H1 (cell line): ENCODE data around the gene ZNF823. TPM values are rescaled to one million over a fixed set of nuclear protein-coding genes. Genes with fewer than 3 reads are reported as not detected.

ENCODE experiments used
- CBX8 ChIP-seq: fragments of 300-800, 300-1000 bp; sonication (generic); IDR thresholded peaks from 2 replicates; pipeline ENCODE4 v1.7.1; 2016; ENCODE audit warnings: low read depth, low read length, borderline replicate concordance
- HDAC6 ChIP-seq: IDR thresholded peaks from one replicate; pipeline ENCODE4 v1.7.1; 2012; ENCODE audit warnings: low read depth, mild to moderate bottlenecking, inconsistent platforms, low read length, moderate library complexity
- KDM1A ChIP-seq: fragments of 200-600, 300-600 bp; sonication (generic); IDR thresholded peaks from 2 replicates; pipeline ENCODE4 v1.7.1; 2016; ENCODE audit warnings: mild to moderate bottlenecking, low read length, borderline replicate concordance
- SRF ChIP-seq: IDR thresholded peaks from 2 replicates; pipeline ENCODE4 v1.6.1; 2011; ENCODE audit warnings: mild to moderate bottlenecking, low read depth, low read length, moderate library complexity
- TBP ChIP-seq: IDR thresholded peaks from 2 replicates; pipeline ENCODE4 v1.6.1; 2011; ENCODE audit warnings: low read depth, low read length, improper control_type of control experiment
- ZNF274 ChIP-seq: IDR thresholded peaks from 2 replicates; pipeline ENCODE4 v1.7.0; 2012; ENCODE audit warnings: low read length, borderline replicate concordance; ENCODE audit errors: extremely low read depth
- polyA plus RNA-seq, 7 experiments: library from polyadenylated mRNA; depleted of rRNA in 3 of 7; stranded (reverse) in 5 of 7; unstranded in 2 of 7; fragments of >200 nt in 5 of 7; fragments of 200-250 nt in 2 of 7; gene quantifications; 1 replicate in 5 of 7; 2 replicates in 1 of 7; 4 replicates in 1 of 7; pipeline versions ENCODE4 v1.2.1 to v1.2.3, GENCODE V29; 2011 to 2013; ENCODE audit warnings: missing spikeins in 2 of 7, mixed read lengths in 2 of 7
- total RNA-seq: library from RNA; stranded (reverse); fragmentation: NEBNext Ultra II Directional; extraction: Animal tissue kit (Norgen Biotek cat#: 25700); gene quantifications from 2 replicates; pipeline ENCODE4 v1.2.1, GENCODE V29; 2021
- TF ChIP-seq, protein P1 (sequence below): IDR thresholded peaks from 2 replicates; pipeline ENCODE4 v1.6.1; 2012; ENCODE audit warnings: low read length, inconsistent platforms
- TF ChIP-seq, protein P2 (sequence below): fragments of 300-600 bp; sonication (generic); IDR thresholded peaks from 2 replicates; pipeline ENCODE4 v1.7.1; 2012; ENCODE audit warnings: low read length, moderate library complexity, mild to moderate bottlenecking, inconsistent platforms; ENCODE audit not compliant: insufficient replicate concordance

The ZNF823 gene
- total and polyA plus RNA-seq, 2 of the 8 experiments (the other 6 are each of a cell fraction or from before 2014, with no cell fraction given), result 0.73 to 2.4 TPM

GRCh38 chr19:11738746-11739620, at the start of gene ZNF823 (continued):
- TF ChIP-seq, protein P1, sequence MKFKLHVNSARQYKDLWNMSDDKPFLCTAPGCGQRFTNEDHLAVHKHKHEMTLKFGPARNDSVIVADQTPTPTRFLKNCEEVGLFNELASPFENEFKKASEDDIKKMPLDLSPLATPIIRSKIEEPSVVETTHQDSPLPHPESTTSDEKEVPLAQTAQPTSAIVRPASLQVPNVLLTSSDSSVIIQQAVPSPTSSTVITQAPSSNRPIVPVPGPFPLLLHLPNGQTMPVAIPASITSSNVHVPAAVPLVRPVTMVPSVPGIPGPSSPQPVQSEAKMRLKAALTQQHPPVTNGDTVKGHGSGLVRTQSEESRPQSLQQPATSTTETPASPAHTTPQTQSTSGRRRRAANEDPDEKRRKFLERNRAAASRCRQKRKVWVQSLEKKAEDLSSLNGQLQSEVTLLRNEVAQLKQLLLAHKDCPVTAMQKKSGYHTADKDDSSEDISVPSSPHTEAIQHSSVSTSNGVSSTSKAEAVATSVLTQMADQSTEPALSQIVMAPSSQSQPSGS, result no peak
- TF ChIP-seq SRF, result no peak
- TF ChIP-seq, protein P2, sequence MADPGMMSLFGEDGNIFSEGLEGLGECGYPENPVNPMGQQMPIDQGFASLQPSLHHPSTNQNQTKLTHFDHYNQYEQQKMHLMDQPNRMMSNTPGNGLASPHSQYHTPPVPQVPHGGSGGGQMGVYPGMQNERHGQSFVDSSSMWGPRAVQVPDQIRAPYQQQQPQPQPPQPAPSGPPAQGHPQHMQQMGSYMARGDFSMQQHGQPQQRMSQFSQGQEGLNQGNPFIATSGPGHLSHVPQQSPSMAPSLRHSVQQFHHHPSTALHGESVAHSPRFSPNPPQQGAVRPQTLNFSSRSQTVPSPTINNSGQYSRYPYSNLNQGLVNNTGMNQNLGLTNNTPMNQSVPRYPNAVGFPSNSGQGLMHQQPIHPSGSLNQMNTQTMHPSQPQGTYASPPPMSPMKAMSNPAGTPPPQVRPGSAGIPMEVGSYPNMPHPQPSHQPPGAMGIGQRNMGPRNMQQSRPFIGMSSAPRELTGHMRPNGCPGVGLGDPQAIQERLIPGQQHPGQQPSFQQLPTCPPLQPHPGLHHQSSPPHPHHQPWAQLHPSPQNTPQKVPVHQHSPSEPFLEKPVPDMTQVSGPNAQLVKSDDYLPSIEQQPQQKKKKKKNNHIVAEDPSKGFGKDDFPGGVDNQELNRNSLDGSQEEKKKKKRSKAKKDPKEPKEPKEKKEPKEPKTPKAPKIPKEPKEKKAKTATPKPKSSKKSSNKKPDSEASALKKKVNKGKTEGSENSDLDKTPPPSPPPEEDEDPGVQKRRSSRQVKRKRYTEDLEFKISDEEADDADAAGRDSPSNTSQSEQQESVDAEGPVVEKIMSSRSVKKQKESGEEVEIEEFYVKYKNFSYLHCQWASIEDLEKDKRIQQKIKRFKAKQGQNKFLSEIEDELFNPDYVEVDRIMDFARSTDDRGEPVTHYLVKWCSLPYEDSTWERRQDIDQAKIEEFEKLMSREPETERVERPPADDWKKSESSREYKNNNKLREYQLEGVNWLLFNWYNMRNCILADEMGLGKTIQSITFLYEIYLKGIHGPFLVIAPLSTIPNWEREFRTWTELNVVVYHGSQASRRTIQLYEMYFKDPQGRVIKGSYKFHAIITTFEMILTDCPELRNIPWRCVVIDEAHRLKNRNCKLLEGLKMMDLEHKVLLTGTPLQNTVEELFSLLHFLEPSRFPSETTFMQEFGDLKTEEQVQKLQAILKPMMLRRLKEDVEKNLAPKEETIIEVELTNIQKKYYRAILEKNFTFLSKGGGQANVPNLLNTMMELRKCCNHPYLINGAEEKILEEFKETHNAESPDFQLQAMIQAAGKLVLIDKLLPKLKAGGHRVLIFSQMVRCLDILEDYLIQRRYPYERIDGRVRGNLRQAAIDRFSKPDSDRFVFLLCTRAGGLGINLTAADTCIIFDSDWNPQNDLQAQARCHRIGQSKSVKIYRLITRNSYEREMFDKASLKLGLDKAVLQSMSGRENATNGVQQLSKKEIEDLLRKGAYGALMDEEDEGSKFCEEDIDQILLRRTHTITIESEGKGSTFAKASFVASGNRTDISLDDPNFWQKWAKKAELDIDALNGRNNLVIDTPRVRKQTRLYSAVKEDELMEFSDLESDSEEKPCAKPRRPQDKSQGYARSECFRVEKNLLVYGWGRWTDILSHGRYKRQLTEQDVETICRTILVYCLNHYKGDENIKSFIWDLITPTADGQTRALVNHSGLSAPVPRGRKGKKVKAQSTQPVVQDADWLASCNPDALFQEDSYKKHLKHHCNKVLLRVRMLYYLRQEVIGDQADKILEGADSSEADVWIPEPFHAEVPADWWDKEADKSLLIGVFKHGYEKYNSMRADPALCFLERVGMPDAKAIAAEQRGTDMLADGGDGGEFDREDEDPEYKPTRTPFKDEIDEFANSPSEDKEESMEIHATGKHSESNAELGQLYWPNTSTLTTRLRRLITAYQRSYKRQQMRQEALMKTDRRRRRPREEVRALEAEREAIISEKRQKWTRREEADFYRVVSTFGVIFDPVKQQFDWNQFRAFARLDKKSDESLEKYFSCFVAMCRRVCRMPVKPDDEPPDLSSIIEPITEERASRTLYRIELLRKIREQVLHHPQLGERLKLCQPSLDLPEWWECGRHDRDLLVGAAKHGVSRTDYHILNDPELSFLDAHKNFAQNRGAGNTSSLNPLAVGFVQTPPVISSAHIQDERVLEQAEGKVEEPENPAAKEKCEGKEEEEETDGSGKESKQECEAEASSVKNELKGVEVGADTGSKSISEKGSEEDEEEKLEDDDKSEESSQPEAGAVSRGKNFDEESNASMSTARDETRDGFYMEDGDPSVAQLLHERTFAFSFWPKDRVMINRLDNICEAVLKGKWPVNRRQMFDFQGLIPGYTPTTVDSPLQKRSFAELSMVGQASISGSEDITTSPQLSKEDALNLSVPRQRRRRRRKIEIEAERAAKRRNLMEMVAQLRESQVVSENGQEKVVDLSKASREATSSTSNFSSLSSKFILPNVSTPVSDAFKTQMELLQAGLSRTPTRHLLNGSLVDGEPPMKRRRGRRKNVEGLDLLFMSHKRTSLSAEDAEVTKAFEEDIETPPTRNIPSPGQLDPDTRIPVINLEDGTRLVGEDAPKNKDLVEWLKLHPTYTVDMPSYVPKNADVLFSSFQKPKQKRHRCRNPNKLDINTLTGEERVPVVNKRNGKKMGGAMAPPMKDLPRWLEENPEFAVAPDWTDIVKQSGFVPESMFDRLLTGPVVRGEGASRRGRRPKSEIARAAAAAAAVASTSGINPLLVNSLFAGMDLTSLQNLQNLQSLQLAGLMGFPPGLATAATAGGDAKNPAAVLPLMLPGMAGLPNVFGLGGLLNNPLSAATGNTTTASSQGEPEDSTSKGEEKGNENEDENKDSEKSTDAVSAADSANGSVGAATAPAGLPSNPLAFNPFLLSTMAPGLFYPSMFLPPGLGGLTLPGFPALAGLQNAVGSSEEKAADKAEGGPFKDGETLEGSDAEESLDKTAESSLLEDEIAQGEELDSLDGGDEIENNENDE, result no peak
- TF ChIP-seq KDM1A, result no peak
- peak; percentile 43; the same call in 1 of the 2 replicates for TF ChIP-seq TBP
- TF ChIP-seq ZNF274, result no peak
- TF ChIP-seq CBX8, result no peak
- TF ChIP-seq HDAC6, result no peak
